ENCODE data around the gene PLK1. TPM values are rescaled to one million over a fixed set of nuclear protein-coding genes. Genes with fewer than 3 reads are reported as not detected.

The PLK1 gene
- total and polyA plus RNA-seq, 2 of the 13 experiments (the other 11 are each of a cell fraction or from before 2014, with no cell fraction given): 71.5 to 76.3 TPM

- TF ChIP-seq HMGXB4 (CRISPR knock-in tag; IDR thresholded peaks at IDR 0.05; ENCODE audit: borderline replicate concordance in 1 of 2, low read depth in 1 of 2) (peak; percentile 80 to 88; a peak in 3 of 4 replicates), ZNF770 (CRISPR knock-in tag; IDR thresholded peaks at IDR 0.05) (peak; percentile 78), ZNF121 (CRISPR knock-in tag; IDR thresholded peaks at IDR 0.05) (no peak), NR2F2 (IDR thresholded peaks at IDR 0.05; ENCODE audit: borderline replicate concordance, low read depth) (no peak), AKNA (CRISPR knock-in tag; IDR thresholded peaks at IDR 0.05; ENCODE audit: borderline replicate concordance) (no peak), BCL6 (CRISPR knock-in tag; IDR thresholded peaks at IDR 0.05) (peak; percentile 61; the same call in 1 of the 2 replicates), MEIS2 (CRISPR knock-in tag; IDR thresholded peaks at IDR 0.05) (peak; percentile 86), NCOA2 (CRISPR knock-in tag; IDR thresholded peaks at IDR 0.05) (no peak; the same call in 1 of the 2 replicates), KDM5A (IDR thresholded peaks at IDR 0.05; ENCODE audit: borderline replicate concordance, low read length) (peak; percentile 87), SOX5 (CRISPR knock-in tag; IDR thresholded peaks at IDR 0.05; ENCODE audit: borderline replicate concordance) (peak; percentile 65; the same call in 1 of the 2 replicates), CEBPG (CRISPR knock-in tag; IDR thresholded peaks at IDR 0.05) (peak; percentile 78), PCBP1 (IDR thresholded peaks at IDR 0.05; ENCODE audit: borderline replicate concordance, low read depth, low read length) (peak; percentile 85; the same call in 1 of the 2 replicates), POGZ (CRISPR knock-in tag; IDR thresholded peaks at IDR 0.05) (peak; percentile 99), ZNF660 (CRISPR knock-in tag; IDR thresholded peaks at IDR 0.05; ENCODE audit: borderline replicate concordance, low read depth) (0 out of 2 replicates have a peak, but pooled peaks have one; percentile 16), ZKSCAN1 (IDR thresholded peaks at IDR 0.05; ENCODE audit: low read length) (no peak), ZSCAN12 (CRISPR knock-in tag; IDR thresholded peaks at IDR 0.05) (peak; percentile 40; the same call in 1 of the 2 replicates), PPARG (CRISPR knock-in tag; conservative IDR thresholded peaks at IDR 0.05) (peak; percentile 72; the same call in 1 of the 2 replicates), ZNF432 (CRISPR knock-in tag; IDR thresholded peaks at IDR 0.05; ENCODE audit: borderline replicate concordance) (no peak), BRCA1 (CRISPR knock-in tag; IDR thresholded peaks at IDR 0.05) (no peak; the same call in 1 of the 2 replicates), KDM1A (CRISPR knock-in tag; IDR thresholded peaks at IDR 0.05) (no peak), ZNF274 (CRISPR knock-in tag; IDR thresholded peaks at IDR 0.05) (peak; percentile 82; the same call in 1 of the 2 replicates)
Measured at GRCh38 chr16:23678430-23679273, at the start of gene PLK1 (continued).

Measured in HepG2 (cell line).